HTERT RPE-1 (cell line): ENCODE results near the gene DUSP7.
"Not testable (repeated sequence)": the region's sequence is repeated elsewhere in the genome, so short reads cannot be mapped to it uniquely, and the experiment has no call there.

ENCODE experiments used
- in situ Hi-C: fragments of 300-500 bp; cut with MboI; formaldehyde crosslinking; loops from 4 replicates; pipeline ENCODE4 v1.14.3; 2020; ENCODE audit warnings: low sequenced_read_pairs

DUSP7 gene

DNA sequence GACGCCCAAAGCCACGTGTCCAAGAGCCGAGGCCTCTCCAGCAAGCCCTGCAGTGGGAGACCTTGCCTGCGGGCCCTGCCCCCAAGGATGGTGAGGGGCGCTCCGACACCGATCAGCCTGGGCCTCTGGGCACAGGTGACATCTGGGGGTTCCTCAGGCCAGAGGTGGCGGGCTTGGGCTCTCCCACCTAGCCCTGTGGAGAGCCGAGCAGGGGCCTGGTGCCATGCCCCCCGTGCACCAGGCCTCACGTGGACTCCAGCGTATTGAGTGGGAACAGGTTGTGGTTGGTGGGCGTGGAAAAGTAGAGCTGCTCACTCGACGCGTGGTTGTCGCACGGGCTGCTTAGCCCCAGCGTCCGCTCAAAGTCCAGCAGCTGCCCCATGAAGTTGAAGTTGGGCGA, 5.8 kb downstream of the DUSP7 start:
- in situ Hi-C loops: no loop called here

DNA sequence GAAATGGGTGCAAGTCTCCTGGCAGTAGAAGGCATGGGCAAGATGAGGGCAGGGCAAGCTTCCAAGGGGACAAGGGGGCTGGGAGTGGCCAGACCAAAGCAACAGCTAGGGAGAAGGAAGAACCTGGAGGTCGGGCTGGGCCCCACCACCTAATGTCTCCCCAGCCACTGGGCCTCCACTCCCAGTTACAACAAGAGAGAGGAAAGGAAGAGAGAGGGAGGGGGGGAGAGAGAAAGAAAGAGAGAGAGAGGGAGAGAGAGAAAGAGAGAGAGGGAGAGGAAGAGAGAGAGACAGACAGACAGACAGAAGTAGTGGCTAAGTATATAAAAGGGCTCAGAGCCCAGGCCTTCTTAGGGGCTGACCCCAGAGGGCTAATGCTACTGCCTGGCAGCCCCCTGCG, 6.9 kb downstream of the DUSP7 start:
- in situ Hi-C loops: no loop called here

DNA sequence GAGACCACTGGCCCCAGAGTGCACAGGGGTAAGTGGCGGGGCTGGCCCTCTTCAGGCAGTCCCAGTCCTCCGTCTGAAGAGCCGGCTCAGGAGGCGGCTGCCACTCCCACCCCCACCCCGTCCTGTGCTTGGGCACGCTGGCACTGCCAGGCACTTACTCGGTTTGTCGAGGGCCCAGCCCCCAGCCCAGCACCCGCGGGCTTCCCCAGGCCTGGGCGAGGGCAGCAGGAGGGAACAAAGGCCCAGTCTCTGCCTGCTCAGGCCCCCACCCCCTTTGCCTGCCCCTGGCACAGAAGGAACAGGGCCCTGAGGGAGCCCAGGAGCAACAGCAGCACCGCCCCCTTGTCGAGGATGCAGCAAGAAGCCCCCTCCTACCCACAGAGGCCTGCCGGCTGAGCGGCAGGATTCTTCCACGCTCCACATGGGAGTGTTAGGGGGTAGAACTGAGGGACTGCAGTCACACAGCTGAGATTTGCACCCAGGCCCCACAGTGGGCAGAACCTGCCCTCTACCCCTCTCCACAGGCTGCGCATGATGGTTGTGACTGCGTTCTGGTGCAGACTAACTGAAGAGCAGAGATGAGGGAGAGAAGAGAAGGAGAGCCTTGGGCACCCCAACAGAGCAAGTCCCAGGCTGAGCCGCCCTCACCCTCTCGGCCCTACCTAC, 8.9 kb downstream of the DUSP7 start:
- in situ Hi-C loops: no loop called here

DNA sequence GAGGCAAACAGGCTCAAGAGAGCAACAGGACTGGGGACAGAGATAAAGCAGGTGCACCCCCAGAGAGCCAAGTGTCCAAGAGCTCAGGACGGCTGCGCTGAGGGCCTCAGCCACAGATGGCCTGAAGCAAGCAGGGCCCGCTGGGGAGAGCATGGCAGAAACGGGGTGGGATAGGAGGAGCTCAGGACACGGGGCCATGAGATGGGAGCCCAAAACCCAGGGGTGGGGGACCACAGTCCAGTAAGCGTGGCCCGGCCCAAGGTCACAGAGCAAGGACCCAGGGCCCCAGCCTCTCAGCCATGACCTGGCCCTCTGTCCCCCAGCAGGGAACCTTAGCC, 9.5 kb downstream of the DUSP7 start:
- in situ Hi-C loops: no loop called here

DNA sequence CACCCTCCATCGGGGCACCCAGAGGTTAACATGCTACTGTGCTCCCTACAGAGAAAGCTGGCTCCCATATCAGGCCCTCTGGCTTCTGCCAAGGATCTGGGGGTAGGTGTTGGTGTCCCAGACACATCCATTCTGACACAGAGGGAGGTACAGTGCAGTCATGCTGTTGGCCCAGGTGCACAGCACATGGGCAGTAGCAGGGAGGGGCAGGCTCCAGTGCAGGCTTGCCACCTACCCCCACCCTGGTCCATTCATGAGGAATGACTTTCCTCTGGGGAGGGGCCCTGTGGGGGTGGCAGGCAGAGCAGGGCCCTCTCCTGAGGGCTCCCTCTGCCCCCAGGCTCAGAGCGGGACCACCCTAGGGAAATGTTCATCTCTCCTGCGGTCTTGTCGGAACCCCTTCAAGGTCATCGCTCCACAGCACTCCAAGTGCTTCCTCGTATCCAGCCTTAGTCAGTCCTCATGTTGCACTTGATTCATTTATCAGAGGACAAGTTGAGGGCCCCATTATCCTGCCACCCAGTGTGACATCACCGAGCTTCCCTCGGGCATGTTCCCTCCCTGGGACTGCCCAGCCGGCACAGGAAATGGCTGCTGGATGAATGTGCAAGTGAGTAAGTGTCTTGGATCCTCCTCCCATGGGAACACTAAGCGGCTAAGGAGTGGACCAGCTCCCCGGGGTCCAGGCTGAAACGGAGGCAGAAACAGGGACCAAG, 10.0 kb downstream of the DUSP7 start:
- in situ Hi-C loops: no loop called here

DNA sequence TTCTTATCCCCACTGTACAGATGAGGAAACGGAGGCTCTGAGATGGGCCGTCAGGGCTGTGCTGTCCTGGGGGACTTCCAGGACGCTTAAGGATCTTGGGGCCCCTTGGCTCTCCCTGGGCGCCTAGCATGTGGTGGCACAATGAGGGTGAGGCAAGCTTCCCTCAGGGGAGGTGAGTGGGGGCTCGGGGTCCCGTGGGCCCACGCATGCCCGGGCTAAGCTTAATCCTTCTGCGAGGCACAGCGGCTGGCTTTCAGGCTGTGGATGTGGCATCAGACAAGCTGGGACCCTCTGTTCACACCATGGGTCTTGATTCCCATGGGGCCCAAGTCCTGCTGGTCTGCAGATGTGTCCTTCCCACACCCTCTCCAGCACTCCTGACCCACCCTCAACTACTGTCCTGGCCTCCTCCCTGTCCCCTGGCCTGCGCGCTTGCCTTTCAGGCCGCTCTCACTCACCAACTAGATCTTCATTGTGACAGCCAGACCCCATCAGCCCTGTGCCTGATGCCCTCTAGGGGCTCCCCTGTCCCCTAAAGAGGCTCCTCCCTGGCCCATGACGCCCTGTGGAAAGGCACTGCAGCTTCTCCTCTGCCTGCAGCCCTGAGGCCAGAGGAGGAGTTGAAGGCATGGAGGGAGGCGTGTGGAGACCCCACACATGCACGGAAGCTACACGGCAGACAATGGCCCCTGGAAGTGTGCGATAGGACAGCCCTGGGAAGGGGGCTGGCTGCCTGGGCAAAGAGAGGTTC, 11.3 kb downstream of the DUSP7 start:
- in situ Hi-C loops: no loop called here

DNA sequence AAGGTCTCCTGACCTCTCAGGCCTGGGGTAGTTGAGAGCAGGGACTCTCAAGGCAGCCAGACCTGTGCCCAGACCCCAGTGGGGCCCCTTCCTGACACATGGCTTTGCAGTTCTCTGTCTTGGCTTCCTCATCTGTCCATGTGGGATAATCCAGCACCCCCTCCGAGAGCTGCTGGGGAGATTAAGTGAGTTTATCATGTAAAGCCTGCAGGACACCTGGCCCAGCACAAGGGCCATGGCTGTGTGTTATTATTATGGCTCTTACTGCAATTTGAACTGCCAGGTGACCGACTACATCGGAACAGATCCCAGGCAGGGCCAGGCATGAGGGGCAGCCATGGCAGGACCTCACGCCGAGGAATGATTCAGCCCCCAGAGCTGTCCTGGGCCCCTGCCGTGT, 12.6 kb downstream of the DUSP7 start:
- in situ Hi-C loops: no loop called here

DNA sequence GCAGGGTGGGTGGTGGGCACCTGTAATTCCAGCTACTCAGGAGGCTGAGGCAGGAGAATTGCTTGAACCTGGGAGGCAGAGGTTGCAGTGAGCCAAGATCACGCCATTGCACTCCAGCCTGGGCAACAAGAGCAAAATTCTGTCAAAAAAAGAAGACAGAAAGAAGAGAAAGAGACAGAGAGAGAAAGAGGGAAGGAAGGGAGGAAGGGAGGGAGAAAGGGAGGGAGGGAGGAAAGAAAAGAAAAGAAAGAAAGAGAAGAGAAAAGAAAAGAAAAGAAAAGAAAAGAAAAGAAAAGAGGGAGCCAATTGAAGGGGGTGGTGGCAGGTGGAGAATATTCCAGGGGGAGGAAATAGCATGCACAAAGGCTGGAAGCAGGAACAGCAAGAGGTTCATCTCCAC, 13.3 kb downstream of the DUSP7 start:
- in situ Hi-C loops: not testable (repeated sequence)

DNA sequence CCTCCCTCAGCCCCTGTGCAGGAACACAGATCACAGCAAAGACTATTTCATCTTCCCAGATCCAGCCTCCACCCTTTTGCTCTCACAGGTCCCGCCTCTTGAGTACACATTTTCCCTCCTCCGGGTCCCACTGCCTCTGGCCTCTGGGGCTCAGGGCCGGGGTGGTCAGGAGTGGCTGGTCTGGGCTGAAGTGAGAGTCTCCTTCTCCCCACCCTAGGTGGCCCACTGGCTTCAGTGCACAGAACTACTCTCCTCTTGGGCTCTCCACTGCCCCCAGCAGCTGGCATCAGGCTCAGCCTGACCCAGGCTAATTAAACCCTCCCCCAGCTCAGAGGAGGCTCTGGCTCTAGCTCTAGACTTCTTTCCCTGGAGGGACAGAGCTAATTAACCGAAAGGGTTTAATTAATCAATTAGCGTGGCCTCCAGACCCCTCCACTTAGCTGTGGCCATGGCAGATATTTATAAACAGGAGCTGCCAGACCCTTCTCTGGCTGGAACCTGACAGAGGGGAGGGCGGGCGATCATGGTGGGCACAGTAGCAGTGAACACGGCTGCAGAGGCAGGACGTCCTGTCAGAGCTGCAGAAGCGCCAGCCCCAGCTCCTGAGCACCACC, 15.1 kb downstream of the DUSP7 start:
- in situ Hi-C loops: no loop called here

DNA sequence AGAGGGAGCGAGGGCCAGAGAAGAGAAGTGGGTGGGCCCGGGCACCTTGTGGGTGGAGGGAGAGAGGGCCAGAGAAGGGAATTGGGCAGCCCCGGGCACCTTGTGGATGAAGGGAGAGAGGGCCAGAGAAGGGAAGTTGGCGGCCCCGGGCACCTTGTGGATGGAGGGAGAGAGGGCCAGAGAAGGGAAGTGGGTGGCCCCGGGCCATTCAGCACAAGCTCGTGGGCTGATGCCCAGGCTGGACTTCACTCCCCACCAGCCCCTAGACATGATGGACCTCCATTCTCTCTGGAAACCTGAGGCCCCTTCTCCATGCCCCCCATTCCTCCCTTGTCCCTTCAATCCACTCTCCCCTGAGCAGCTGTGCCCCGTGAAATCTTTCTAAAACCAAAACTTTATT, 15.8 kb downstream of the DUSP7 start:
- in situ Hi-C loops: no loop called here

DNA sequence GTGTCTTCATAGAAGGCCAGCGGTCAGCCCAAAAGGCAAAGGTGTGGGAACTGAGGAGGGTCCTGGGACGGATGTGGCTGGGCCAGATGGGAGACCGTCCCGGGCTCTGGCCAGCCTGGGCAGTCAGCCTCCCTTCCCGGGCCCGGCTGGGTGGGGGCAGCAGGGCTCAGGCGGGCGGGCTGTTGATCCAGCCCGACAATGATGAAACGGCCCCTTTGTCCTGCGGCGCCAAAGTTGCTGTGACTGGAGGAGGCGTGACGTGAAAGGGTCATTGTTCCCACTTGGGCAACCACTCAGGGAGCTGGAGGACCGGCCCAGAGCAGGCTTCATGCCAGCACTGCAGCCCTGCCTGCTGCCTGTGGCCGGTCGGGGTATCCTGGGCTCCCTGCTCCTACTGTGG, 16.5 kb downstream of the DUSP7 start:
- in situ Hi-C loops: no loop called here

DNA sequence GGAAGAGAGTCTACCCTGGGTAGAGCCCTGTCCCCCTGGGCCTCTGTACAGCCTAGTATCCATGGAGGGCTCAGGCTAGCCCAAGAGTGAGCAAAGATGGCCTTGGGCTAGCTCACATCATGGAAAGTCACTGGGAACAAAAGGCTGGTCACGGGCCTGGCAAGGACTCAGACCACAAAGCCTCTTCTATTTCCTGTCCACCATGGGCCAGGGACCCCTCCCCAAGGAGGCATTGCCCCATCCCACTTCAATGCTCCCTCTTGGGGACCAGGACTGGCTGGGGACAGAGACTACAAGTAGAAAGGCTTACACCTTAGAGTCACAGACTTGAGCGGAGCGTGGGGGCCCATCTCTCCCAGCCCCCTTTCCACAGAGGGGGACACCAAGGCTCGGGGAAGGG, 16.9 kb downstream of the DUSP7 start:
- in situ Hi-C loops: no loop called here

DNA sequence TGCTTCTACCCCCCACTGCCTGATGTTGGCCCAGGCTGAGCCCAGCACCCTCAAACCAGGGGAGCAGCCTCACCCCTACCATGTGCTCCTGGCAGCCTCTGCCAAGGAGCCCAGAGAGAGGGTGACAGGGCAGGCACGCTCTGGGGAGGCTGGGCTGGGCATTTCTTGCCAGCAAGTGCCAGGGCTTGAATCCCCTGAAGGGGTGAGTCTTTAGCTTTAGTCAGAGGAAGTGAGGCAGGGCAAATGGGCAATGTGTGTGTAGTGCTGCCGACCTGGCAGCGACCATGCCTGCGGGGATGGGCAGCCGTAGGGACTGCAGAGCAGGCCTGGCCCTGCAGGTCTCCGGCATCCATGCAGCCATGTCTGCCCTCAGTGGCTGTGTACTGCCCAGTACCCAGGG, 18.1 kb downstream of the DUSP7 start:
- in situ Hi-C loops: no loop called here

DNA sequence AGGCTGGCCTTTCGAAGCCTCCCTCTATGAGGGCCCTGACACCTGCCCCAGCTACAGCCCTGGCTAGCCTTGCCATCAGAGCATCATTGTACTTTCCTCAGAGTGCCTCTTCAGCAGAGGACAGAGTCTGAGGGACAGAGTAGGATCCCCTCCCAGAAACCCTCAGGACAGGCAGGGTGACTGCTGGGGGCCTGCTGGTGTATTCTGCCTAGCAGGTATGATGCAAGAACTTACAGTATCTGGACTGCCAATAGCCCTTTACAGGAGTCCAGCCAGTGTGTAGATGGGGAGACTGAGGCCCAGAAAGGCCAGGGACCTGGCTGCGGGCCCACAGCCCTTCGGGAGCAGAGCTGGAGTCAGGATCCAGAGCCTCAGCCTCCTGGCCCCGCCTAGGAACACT, 19.1 kb downstream of the DUSP7 start:
- in situ Hi-C loops: no loop called here

DNA sequence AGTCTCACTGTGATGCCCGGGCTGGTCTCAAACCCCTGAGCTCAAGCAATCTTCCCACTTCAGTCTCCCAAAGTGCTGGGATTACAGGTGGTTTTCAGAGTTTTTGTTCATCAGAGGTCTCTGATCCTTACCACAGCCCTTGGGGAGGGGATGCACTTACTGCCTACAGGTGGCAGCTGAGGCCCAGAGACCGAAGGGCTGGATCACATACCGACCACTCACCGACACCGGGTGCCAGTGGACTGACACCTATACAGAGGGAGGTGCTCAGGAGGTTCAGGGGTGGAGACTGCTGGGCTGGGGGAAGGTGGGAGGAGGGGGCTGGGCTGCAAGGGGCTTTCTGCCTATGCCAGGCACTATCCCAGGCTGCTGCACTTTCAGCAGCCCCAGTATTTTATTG, 19.5 kb downstream of the DUSP7 start:
- in situ Hi-C loops: no loop called here

DNA sequence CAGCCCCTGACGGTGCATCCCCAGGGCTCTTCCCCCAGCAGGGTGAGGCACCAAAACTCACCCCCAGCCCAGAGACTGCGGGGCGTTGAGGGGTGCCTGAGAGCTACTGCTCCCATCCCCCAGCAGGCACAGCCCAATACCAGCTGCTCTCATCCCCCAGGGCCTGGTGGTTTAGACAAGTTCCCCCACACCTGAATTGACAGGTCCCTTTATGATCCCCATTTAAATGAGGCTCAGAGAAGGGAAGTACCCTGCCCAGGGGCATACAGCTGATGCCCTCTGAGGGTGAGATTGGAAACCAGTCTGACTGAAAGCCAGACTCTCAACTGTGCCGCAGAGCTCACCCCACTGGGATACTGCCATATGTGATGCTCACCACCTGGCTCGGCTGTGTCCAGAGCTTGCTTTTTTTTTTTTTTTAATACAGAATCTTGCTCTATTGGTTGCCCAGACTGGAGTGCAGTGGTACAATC, 20.1 kb downstream of the DUSP7 start:
- in situ Hi-C loops: no loop called here

DNA sequence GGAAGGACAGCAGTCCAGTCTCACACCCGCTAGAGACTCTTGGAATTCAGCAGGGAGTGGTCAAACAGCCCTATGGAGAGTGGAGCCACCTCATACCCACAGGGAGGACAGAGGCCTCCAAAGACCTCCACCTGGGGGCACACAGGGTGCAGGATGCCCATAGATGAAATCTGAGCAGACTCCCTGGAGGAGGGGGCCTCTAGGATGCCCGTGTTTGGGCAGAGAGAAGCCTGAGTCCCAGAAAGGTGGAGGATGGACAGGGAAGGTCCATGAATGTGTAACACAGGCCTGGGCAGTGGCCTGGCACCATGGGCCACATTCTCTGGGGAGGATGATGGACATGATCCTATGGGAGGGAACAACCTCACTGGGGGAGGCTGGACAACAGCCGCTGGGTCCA, 21.7 kb downstream of the DUSP7 start:
- in situ Hi-C loops: no loop called here

DNA sequence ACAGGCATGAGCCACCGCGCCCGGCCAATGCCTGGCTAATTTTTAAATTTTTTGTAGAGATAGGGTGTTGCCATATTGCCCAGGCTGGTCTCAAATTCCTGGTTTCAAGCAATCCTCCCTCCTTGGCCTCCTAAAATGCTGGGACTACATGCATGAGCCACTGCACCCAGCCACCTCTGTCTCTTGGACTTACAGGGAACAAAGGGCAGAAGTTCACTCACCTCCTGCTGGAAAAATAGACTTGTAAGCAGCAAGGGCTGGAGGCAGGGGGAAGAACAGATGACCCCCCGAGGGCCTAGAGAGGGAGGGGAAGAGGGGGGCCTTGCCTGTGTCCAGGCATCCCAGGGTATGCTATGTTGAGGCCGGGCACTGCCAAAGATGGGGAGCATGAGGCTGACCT, 22.2 kb downstream of the DUSP7 start:
- in situ Hi-C loops: no loop called here

DNA sequence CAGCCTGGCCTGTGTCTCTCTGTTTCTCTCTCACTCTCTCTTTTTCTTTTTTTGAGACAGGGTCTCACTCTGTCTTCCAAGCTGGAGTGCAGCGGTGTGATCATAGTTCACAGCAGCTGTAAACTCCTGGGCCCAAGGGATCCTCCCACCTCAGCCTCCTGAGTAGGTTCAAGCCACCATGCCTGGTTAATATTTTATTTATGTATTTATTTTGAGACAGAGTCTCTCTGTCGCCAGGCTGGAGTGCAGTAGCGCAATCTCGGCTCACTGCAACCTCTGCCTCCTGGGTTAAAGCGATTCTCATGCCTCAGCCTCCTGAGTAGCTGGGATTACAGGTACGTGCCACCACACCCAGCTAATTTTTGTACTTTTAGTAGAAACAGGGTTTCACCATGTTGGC, 22.6 kb downstream of the DUSP7 start:
- in situ Hi-C loops: not testable (repeated sequence)

DNA sequence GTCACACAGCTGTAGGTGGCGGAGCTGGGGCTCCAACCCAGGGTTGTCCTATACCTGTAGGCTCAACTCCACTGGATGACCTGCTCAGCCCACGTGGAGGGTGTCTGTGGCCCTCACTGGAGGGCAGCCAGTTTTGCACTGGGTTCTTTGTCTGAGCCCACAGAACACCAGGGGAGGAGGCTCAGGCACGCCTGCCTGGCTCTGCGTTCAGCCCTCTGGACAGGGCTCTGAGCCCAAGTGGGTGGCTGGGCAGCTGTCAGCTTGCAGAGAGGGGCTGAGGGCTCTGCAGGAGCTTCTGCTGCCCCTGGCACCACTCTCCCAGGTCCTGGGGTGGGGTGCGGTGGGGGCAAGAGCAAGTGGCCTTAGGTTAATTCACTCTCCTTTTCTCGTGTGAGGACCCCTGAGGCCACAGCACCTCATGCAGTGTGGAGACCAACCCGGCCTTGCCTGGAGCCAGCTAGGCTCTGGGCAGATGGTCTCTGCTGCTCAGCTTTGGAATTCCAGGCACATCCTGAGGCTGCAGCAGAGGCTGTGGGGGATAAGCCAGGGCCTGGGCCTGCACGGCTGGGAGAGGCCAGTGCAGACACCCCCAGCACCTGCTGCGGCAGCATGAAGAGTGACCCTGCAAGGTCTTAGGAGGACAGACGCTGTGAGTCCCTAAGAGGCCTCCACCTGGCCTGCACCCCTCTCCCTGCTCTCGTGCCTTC, 23.5 kb downstream of the DUSP7 start:
- in situ Hi-C loops: no loop called here

DNA sequence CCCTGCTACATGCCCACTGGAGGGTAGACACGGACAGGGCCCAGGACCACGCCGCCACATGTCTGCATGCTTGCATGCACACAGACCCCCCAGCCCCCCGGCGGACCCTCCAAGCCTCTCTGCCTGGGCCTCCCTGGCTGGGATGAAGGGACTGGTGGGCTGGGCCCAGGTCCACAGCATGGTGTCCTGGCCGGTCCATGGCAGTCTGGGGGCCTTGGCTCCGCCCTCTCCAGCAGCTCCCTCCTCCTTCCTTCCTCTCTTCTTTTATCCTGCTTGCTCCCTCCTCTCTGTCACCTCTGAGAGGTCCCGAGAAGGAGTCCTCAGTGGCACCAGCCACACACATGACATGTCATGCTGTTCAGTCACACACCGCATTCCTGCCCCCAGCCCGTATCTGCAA, 24.5 kb downstream of the DUSP7 start:
- in situ Hi-C loops: no loop called here
